Progenitor cell of endocrine pancreas (in vitro differentiated cells): ENCODE results near the gene NT5DC1. TPM values are rescaled to one million over a fixed set of nuclear protein-coding genes. Genes with fewer than 3 reads are reported as not detected.

ENCODE experiments used
- DNase-seq: peaks from one replicate; pipeline ENCODE4 v3.0.0; 2021; ENCODE audit warnings: low spot score; ENCODE audit not compliant: unreplicated experiment
- H3K27ac Mint-ChIP-seq: 2 replicates; pipeline ENCODE4 v1.8.0; 2021; ENCODE audit warnings: mild to moderate bottlenecking, moderate library complexity, mixed read lengths
- H3K27me3 Mint-ChIP-seq: 2 replicates; pipeline ENCODE4 v1.8.0; 2021; ENCODE audit warnings: mixed read lengths
- H3K36me3 Mint-ChIP-seq: 2 replicates; pipeline ENCODE4 v1.8.0; 2022; ENCODE audit warnings: mixed read lengths; ENCODE audit not compliant: insufficient read depth
- H3K4me1 Mint-ChIP-seq: 2 replicates; pipeline ENCODE4 v1.8.0; 2021; ENCODE audit warnings: low read depth, mixed read lengths
- H3K4me3 Mint-ChIP-seq: 2 replicates; pipeline ENCODE4 v1.8.0; 2021; ENCODE audit warnings: low read depth, mild to moderate bottlenecking, moderate library complexity, mixed read lengths
- H3K9me3 Mint-ChIP-seq: 2 replicates; pipeline ENCODE4 v1.8.0; 2021; ENCODE audit warnings: low read depth, mixed read lengths
- total RNA-seq: library from RNA; stranded (reverse); gene quantifications from 2 replicates; pipeline ENCODE4 v1.2.1, GENCODE V29; 2021
- TF ChIP-seq, protein P1 (sequence below): fragments of 200-600 bp; sonication (generic); IDR thresholded peaks from one replicate; pipeline ENCODE4 v1.5.0; 2021; ENCODE audit warnings: antibody characterized with exemption, mild to moderate bottlenecking; ENCODE audit not compliant: unreplicated experiment

Gene NT5DC1
- total RNA-seq, 1 donor from 2014 or later, result 54.9 TPM

GRCh38 chr6:116258520-116258919 lies 157.9 kb downstream of the NT5DC1 start:
- Mint-ChIP-seq H3K4me3 (no peak overlapping the region), H3K27me3 (no peaks in the 10 kb centered on the region)

GRCh38 chr6:116263353-116263752 lies 162.7 kb downstream of the NT5DC1 start:
- Mint-ChIP-seq H3K4me1 (no peaks in the 10 kb centered on the region), H3K36me3 (peaks cover 35% of the 10 kb centered on the region), H3K9me3 (peaks cover 30% of the 10 kb centered on the region), H3K27me3 (no peaks in the 10 kb centered on the region), H3K27ac (no peak overlapping the region), H3K4me3 (no peak overlapping the region)
- TF ChIP-seq, protein P1, sequence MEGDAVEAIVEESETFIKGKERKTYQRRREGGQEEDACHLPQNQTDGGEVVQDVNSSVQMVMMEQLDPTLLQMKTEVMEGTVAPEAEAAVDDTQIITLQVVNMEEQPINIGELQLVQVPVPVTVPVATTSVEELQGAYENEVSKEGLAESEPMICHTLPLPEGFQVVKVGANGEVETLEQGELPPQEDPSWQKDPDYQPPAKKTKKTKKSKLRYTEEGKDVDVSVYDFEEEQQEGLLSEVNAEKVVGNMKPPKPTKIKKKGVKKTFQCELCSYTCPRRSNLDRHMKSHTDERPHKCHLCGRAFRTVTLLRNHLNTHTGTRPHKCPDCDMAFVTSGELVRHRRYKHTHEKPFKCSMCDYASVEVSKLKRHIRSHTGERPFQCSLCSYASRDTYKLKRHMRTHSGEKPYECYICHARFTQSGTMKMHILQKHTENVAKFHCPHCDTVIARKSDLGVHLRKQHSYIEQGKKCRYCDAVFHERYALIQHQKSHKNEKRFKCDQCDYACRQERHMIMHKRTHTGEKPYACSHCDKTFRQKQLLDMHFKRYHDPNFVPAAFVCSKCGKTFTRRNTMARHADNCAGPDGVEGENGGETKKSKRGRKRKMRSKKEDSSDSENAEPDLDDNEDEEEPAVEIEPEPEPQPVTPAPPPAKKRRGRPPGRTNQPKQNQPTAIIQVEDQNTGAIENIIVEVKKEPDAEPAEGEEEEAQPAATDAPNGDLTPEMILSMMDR, result no peak
- DNase-seq, result no peak

More at GRCh38 chr6:116258520-116258919, 157.9 kb downstream of the NT5DC1 start:
- peaks cover 27% of the 10 kb centered on the region for H3K36me3 Mint-ChIP-seq
- no peak for DNase-seq
- TF ChIP-seq, protein P1, result no peak
- no peak overlapping the region for H3K27ac Mint-ChIP-seq
- H3K9me3 Mint-ChIP-seq, result peaks cover 25% of the 10 kb centered on the region
- H3K4me1 Mint-ChIP-seq, result peaks cover 2% of the 10 kb centered on the region

DNA sequence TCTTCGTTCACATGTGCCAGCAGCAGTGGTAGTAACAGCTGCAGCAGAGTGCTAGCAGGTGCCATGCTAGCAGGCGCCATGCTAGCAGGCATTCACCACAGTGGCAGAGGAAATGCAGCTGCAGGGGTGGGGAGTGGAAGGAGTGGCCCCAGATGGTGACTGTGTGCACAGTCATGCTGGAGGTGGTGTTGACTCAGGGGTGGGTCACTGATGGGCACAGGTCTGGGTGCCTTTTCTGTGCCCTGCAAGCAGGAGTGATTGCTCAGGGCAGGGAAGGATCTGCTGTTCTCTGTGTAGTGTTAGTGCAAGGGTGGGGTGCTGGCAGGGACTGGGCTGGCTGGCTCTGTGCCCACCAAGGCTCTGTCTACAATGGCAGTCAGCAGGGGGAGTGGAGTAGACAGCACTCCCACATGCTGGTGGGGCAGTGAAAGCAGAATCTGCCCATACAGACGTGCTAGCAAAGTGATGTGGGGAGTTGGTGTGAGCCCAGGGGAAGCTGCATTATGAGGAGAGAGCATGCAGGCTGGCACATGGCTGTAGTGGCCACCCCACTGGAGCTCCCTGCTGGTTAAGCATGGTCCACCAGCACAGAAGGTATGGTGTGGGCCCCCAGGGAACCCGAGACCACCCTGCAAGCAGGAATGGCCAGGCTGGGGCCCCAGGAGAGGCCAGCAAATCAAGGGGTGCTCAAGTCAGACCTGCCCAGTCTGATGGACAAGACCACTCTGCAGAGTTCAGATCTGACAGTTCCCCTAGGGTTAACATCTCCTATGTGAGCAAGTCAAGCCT lies 164.6 kb downstream of the NT5DC1 start:
- TF ChIP-seq, protein P1, result no peak
- peaks cover 29% of the 10 kb centered on the region for H3K36me3 Mint-ChIP-seq
- H3K27me3 Mint-ChIP-seq, result no peaks in the 10 kb centered on the region
- H3K4me1 Mint-ChIP-seq, result no peaks in the 10 kb centered on the region
- H3K27ac Mint-ChIP-seq, result no peak overlapping the region
- H3K4me3 Mint-ChIP-seq, result no peak overlapping the region
- no peak for DNase-seq
- peaks cover 30% of the 10 kb centered on the region for H3K9me3 Mint-ChIP-seq

DNA sequence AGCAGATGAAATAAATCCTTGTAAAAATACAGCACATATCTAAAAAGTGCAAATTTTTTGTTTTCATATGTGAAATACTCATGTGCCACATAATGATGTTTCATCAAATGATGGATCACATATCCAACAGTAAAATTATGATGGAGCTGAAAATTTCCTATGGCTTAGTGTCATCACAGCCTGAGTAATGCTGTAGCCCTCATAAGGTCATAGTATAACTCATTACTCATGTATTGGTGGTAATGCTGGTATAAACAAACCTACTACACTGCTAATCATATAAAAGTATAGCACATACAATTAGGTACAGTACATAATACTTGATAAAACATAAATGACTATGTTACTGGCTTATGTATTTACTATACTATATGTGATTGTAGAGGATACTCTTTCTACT lies 166.2 kb downstream of the NT5DC1 start:
- peaks cover 20% of the 10 kb centered on the region for H3K36me3 Mint-ChIP-seq
- peaks cover 19% of the 10 kb centered on the region for H3K9me3 Mint-ChIP-seq
- TF ChIP-seq, protein P1, result no peak
- H3K27ac Mint-ChIP-seq, result no peak overlapping the region
- H3K4me1 Mint-ChIP-seq, result no peaks in the 10 kb centered on the region
- no peak for DNase-seq
- no peak overlapping the region for H3K4me3 Mint-ChIP-seq
- H3K27me3 Mint-ChIP-seq, result no peaks in the 10 kb centered on the region

GRCh38 chr6:116267836-116268588 lies 167.4 kb downstream of the NT5DC1 start:
- TF ChIP-seq, protein P1, result no peak
- H3K27me3 Mint-ChIP-seq, result no peaks in the 10 kb centered on the region
- peaks cover 10% of the 10 kb centered on the region for H3K9me3 Mint-ChIP-seq
- peaks cover 12% of the 10 kb centered on the region for H3K36me3 Mint-ChIP-seq
- no peak for DNase-seq
- no peak overlapping the region for H3K27ac Mint-ChIP-seq
- no peaks in the 10 kb centered on the region for H3K4me1 Mint-ChIP-seq
- no peak overlapping the region for H3K4me3 Mint-ChIP-seq
